Prostate gland (tissue), 2 donors: Measurements from ENCODE around the gene GRIA4.

Experiments
- POLR2AphosphoS5 ChIP-seq: sonication (generic); formaldehyde crosslinking; IDR thresholded peaks from one replicate; pipeline ENCODE4 v1.6.1; 2017; ENCODE audit warnings: antibody characterized with exemption
- TF ChIP-seq, protein P1 (sequence below), 4 experiments: fragments of 200-600 bp in 2 of 4; fragments of 450-650 bp in 2 of 4; sonication (generic) in 2 of 4; IDR thresholded peaks; 1 replicate in 3 of 4; 2 replicates in 1 of 4; pipeline ENCODE4 v1.5.1; 2016 to 2019; ENCODE audit warnings: antibody characterized with exemption in 4 of 4, mild to moderate bottlenecking in 2 of 4, moderate library complexity in 2 of 4

DNA sequence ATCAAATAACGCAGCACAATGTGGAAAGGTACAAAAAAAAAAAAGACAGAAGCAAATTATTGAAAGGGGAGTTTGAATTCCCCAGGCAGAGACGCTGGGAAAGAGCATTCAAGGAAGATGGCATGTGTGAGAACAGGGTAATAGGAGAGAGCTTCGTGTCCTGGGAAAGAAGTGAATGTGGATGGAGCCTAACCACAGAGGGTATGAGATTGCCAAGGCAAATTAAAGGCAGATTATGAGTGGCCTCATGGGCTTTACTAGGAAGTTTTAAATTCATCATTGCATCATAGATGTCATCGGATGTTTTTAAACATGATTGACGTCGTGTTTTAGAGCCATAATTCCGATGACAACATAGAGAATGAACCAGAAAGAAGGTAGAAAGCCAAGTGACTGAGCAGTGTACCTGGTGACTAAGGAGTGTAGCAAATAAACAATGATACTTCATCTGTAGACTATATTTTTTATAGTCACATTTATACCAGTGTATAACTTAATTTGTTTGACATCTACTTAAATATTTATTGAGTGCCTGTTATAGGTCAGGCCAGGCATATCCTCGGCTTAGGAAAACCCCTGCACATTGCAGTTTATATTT is 260.7 kb downstream of the GRIA4 start:
- TF ChIP-seq, protein P1, sequence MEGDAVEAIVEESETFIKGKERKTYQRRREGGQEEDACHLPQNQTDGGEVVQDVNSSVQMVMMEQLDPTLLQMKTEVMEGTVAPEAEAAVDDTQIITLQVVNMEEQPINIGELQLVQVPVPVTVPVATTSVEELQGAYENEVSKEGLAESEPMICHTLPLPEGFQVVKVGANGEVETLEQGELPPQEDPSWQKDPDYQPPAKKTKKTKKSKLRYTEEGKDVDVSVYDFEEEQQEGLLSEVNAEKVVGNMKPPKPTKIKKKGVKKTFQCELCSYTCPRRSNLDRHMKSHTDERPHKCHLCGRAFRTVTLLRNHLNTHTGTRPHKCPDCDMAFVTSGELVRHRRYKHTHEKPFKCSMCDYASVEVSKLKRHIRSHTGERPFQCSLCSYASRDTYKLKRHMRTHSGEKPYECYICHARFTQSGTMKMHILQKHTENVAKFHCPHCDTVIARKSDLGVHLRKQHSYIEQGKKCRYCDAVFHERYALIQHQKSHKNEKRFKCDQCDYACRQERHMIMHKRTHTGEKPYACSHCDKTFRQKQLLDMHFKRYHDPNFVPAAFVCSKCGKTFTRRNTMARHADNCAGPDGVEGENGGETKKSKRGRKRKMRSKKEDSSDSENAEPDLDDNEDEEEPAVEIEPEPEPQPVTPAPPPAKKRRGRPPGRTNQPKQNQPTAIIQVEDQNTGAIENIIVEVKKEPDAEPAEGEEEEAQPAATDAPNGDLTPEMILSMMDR (IDR thresholded peaks at IDR 0.05), result no peak
- no peak for TF ChIP-seq POLR2AphosphoS5
